Activated naive CD8-positive, alpha-beta T cell treated with anti-CD3 and anti-CD28 coated beads for 36 hours (primary cell): ENCODE data around the gene SETBP1. TPM values are rescaled to one million over a fixed set of nuclear protein-coding genes. Genes with fewer than 3 reads are reported as not detected.

ENCODE experiments used
- DNase-seq: peaks from one replicate; pipeline ENCODE4 v3.0.0; 2021
- H3K27ac Mint-ChIP-seq: one replicate; pipeline ENCODE4 v1.8.0; 2022; ENCODE audit warnings: mild to moderate bottlenecking, moderate library complexity, mixed read lengths
- H3K27me3 Mint-ChIP-seq: one replicate; pipeline ENCODE4 v1.8.0; 2022; ENCODE audit warnings: mild to moderate bottlenecking, mixed read lengths
- H3K36me3 Mint-ChIP-seq: one replicate; pipeline ENCODE4 v1.8.0; 2021; ENCODE audit warnings: mild to moderate bottlenecking, mixed read lengths
- H3K4me1 Mint-ChIP-seq: one replicate; pipeline ENCODE4 v1.8.0; 2021; ENCODE audit warnings: mixed read lengths
- H3K4me3 Mint-ChIP-seq: one replicate; pipeline ENCODE4 v1.8.0; 2022; ENCODE audit warnings: mild to moderate bottlenecking, moderate library complexity, mixed read lengths
- H3K9me3 Mint-ChIP-seq: one replicate; pipeline ENCODE4 v1.8.0; 2022; ENCODE audit warnings: mixed read lengths
- total RNA-seq, 2 experiments: library from RNA; stranded (reverse); gene quantifications; one replicate each; pipeline ENCODE4 v1.2.3, GENCODE V29; 2021

The SETBP1 gene
- 1 to 10 TPM; 3.8 to 3.9 TPM for total RNA-seq

DNA sequence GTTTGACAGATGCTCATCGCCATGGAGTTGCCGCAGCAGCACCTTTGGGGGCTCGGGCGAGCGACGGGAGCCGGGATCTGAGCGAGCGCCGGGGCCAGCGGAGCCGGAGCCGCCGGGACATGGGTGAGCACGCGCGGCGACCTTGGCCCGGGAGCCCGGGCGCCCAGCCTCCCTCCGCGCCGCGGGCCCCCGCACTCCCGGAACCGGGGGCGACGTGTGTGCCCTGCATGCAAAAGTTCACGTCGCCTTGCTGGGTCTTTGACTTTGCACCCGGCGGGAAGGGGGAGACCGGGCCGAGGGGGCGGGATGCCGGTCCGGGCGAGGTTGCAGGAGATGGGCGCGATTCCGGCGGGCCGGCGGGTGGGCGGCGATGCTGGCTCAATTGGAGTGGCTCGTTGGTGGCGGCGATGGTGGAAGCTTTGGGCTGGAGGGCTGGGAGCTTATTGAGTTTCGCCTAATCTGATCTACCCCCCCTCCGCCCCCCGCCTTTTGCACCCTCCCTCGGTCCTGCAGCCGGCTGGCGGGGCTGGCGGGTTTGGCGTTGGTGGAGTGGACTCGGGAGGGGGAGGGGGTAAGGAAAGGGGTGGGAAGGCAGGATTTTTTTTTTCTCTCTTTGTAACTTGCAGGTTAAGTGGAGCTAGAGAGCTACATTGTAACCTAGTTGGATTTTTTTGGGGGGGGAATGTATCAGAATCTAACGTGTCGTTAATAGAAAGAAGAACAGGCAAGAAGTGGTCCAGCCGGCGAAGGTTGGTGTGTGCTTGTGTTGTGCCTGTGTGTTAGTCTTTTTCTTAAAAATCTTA, at the start of gene SETBP1:
Gene SETBP1, plus strand, starts transcription at position 616 of the 803 bp plus-strand sequence. CDS start 20,459 bp downstream, outside the sequence.
- peak; percentile 41 for DNase-seq
- Mint-ChIP-seq H3K4me3 (no peak within 1 kb of the TSS), H3K9me3 (no peaks in the 10 kb centered on the region), H3K27me3 (peaks cover 30% of the 10 kb centered on the region), H3K27ac (peak within 1 kb of the TSS; percentile 45), H3K4me1 (peaks cover 8% of the 10 kb centered on the region), H3K36me3 (no peaks in the 10 kb centered on the region)

DNA sequence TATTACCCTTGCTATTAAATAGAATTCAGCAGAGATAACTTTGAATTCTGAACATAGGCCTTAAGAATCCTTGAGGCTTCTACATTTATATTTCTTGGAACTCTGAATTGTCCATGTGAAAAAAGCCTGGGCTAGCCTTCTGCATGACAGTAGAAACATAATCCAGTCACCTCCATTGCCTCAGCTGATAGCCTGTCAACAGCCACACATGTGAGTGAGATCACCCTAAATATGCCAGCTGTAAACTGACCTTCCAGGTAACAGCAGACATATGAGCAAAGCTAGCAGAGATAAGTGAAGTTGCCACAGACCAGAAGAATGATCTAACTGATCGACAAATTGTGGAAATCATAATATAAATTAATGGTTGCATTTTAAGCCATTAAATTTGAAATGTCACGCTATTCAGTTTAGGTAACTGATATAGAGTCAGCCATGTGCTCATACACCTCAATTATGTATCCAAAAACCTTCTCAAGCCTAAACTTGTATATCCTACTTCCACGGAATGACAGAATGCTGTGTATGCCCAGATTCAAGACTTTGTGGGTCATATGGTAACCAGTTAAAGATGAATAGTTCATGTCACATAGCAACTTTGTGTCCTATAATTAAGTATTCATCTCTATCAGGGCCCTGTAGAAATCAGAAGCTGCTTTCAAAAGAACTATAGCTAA, 48.1 kb upstream of the SETBP1 start:
- H3K27ac Mint-ChIP-seq: no peak overlapping the region
- H3K27me3 Mint-ChIP-seq: peaks cover 4% of the 10 kb centered on the region
- peaks cover 1% of the 10 kb centered on the region for H3K9me3 Mint-ChIP-seq
- H3K36me3 Mint-ChIP-seq: no peaks in the 10 kb centered on the region
- no peak overlapping the region for H3K4me3 Mint-ChIP-seq
- DNase-seq: no peak
- peaks cover 3% of the 10 kb centered on the region for H3K4me1 Mint-ChIP-seq

GRCh38 chr18:44635546-44635945, 45.1 kb upstream of the SETBP1 start:
- Mint-ChIP-seq H3K36me3 (no peaks in the 10 kb centered on the region), H3K4me3 (no peak overlapping the region), H3K27ac (no peak overlapping the region), H3K4me1 (no peaks in the 10 kb centered on the region), H3K27me3 (peaks cover 4% of the 10 kb centered on the region), H3K9me3 (peaks cover 1% of the 10 kb centered on the region)
- DNase-seq: no peak

GRCh38 chr18:44636241-44636640, 44.4 kb upstream of the SETBP1 start:
- no peaks in the 10 kb centered on the region for H3K9me3 Mint-ChIP-seq
- no peaks in the 10 kb centered on the region for H3K36me3 Mint-ChIP-seq
- no peak for DNase-seq
- no peak overlapping the region for H3K4me3 Mint-ChIP-seq
- H3K27me3 Mint-ChIP-seq: no peaks in the 10 kb centered on the region
- no peaks in the 10 kb centered on the region for H3K4me1 Mint-ChIP-seq
- H3K27ac Mint-ChIP-seq: no peak overlapping the region

DNA sequence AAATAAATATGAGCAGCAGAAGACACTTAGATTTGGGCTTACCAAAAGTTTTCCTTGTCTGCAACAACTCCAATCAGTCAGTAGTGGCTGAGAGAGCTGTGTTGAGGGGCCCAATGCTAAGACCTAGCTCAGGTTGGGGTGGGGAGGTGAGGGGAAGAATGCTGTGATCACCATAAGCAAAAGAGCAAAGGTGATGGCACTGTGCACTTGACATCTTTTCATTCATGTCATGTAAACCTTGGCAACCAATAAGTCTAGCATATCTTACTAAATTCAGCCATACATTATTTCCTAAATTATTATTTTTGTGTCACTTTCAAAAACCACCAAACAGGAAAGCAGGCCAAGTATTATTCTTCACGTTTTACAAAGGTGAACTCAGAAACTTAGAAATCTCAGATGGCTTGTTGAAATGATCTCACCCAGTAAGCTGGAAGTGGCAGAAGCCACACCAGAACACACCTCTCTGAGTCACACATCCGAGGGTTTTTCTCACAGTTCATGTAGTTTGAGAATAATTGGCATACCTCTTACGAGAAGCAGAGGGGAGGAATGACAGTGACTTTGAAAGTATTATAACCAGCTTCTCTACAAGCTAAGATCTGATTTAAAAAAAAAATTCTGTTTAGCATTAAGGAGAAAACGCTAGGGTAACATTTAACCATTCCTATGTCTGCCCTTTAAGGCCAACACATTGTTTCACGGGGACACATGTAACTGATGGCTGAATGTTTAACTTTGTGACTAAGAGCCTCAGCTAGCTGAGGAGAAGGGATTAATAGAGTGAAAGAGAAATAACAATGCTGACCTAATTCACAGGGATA, 43.3 kb upstream of the SETBP1 start:
- no peak overlapping the region for H3K4me3 Mint-ChIP-seq

GRCh38 chr18:44638034-44638540, 42.6 kb upstream of the SETBP1 start:
- Mint-ChIP-seq H3K27ac (no peak overlapping the region), H3K27me3 (no peaks in the 10 kb centered on the region)
- DNase-seq: no peak

More for the DNA sequence above, 43.3 kb upstream of the SETBP1 start:
- H3K36me3 Mint-ChIP-seq: no peaks in the 10 kb centered on the region
- no peaks in the 10 kb centered on the region for H3K27me3 Mint-ChIP-seq
- no peak overlapping the region for H3K27ac Mint-ChIP-seq
- no peaks in the 10 kb centered on the region for H3K4me1 Mint-ChIP-seq
- no peaks in the 10 kb centered on the region for H3K9me3 Mint-ChIP-seq
- no peak for DNase-seq

GRCh38 chr18:44638811-44639210, 41.9 kb upstream of the SETBP1 start:
- Mint-ChIP-seq H3K27ac (no peak overlapping the region), H3K4me1 (no peaks in the 10 kb centered on the region), H3K9me3 (no peaks in the 10 kb centered on the region), H3K27me3 (no peaks in the 10 kb centered on the region), H3K36me3 (no peaks in the 10 kb centered on the region), H3K4me3 (no peak overlapping the region)
- DNase-seq: no peak

More at GRCh38 chr18:44638034-44638540, 42.6 kb upstream of the SETBP1 start:
- H3K9me3 Mint-ChIP-seq: no peaks in the 10 kb centered on the region
- H3K36me3 Mint-ChIP-seq: no peaks in the 10 kb centered on the region
- no peak overlapping the region for H3K4me3 Mint-ChIP-seq
- H3K4me1 Mint-ChIP-seq: no peaks in the 10 kb centered on the region

- H3K4me1 Mint-ChIP-seq: no peaks in the 10 kb centered on the region
- H3K36me3 Mint-ChIP-seq: no peaks in the 10 kb centered on the region
- no peaks in the 10 kb centered on the region for H3K27me3 Mint-ChIP-seq
- no peaks in the 10 kb centered on the region for H3K9me3 Mint-ChIP-seq
- no peak for DNase-seq
- H3K4me3 Mint-ChIP-seq: no peak overlapping the region
- H3K27ac Mint-ChIP-seq: no peak overlapping the region
Measured at GRCh38 chr18:44643004-44643403, 37.7 kb upstream of the SETBP1 start.

DNA sequence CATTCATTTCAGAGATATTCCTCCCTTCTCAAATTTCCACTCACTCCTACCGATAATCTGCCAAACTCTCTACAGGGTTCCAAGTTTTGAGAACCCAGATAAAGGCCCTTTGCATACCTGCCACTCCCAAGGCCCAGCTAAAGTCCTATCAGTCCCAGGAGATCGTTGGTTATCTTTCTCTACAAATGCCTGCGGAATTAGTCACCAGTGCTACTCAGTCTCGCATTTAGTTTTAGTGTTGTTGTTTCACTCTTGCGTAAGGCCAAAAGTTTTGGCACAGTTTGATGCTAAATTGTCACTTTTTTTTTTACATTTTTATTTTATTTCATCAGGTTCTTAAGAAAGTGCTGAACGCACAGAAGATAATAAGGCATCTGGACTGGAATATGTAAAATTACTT, 29.2 kb upstream of the SETBP1 start:
- DNase-seq: no peak
- Mint-ChIP-seq H3K36me3 (no peaks in the 10 kb centered on the region), H3K27me3 (no peaks in the 10 kb centered on the region), H3K4me1 (no peaks in the 10 kb centered on the region), H3K27ac (no peak overlapping the region), H3K4me3 (no peak overlapping the region), H3K9me3 (no peaks in the 10 kb centered on the region)

GRCh38 chr18:44651918-44652572, 28.6 kb upstream of the SETBP1 start:
- H3K4me1 Mint-ChIP-seq: no peaks in the 10 kb centered on the region
- H3K4me3 Mint-ChIP-seq: no peak overlapping the region
- no peaks in the 10 kb centered on the region for H3K9me3 Mint-ChIP-seq

GRCh38 chr18:44652722-44653121, 28.0 kb upstream of the SETBP1 start:
- DNase-seq: no peak
- H3K36me3 Mint-ChIP-seq: no peaks in the 10 kb centered on the region
- no peak overlapping the region for H3K4me3 Mint-ChIP-seq
- no peaks in the 10 kb centered on the region for H3K27me3 Mint-ChIP-seq
- no peaks in the 10 kb centered on the region for H3K9me3 Mint-ChIP-seq
- H3K27ac Mint-ChIP-seq: no peak overlapping the region
- H3K4me1 Mint-ChIP-seq: no peaks in the 10 kb centered on the region

More at GRCh38 chr18:44651918-44652572, 28.6 kb upstream of the SETBP1 start:
- no peak for DNase-seq
- Mint-ChIP-seq H3K36me3 (no peaks in the 10 kb centered on the region), H3K27ac (no peak overlapping the region), H3K27me3 (no peaks in the 10 kb centered on the region)

DNA sequence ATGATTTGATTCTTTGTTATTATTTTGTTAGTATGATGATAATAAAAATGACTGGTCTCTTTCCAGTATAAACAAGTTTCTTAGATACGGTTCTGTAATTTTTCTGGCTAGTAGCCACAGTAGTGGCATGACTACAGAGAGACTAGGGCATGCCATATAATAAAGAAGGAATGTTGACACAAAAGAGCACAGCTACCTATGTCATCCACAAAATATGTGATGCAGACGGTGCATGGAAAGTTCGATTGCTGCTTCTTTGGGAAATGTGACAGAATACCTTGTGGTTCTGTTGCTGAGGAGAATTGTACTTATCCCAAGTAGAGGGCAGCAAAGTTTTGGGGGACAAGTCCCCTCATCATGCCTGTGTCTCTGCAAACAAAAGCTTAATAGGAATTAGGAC, 26.1 kb upstream of the SETBP1 start:
- Mint-ChIP-seq H3K27ac (no peak overlapping the region), H3K9me3 (no peaks in the 10 kb centered on the region), H3K4me3 (no peak overlapping the region), H3K27me3 (no peaks in the 10 kb centered on the region), H3K4me1 (no peaks in the 10 kb centered on the region), H3K36me3 (no peaks in the 10 kb centered on the region)
- no peak for DNase-seq

GRCh38 chr18:44655435-44655834, 25.3 kb upstream of the SETBP1 start:
- no peak overlapping the region for H3K27ac Mint-ChIP-seq

GRCh38 chr18:44659771-44660170, 20.9 kb upstream of the SETBP1 start:
- H3K27me3 Mint-ChIP-seq: no peaks in the 10 kb centered on the region
- H3K9me3 Mint-ChIP-seq: no peaks in the 10 kb centered on the region
- no peak overlapping the region for H3K27ac Mint-ChIP-seq
- no peak for DNase-seq
- H3K36me3 Mint-ChIP-seq: no peaks in the 10 kb centered on the region
- H3K4me3 Mint-ChIP-seq: no peak overlapping the region
- H3K4me1 Mint-ChIP-seq: no peaks in the 10 kb centered on the region

More at GRCh38 chr18:44655435-44655834, 25.3 kb upstream of the SETBP1 start:
- no peak for DNase-seq
- no peaks in the 10 kb centered on the region for H3K27me3 Mint-ChIP-seq
- no peaks in the 10 kb centered on the region for H3K36me3 Mint-ChIP-seq
- no peak overlapping the region for H3K4me3 Mint-ChIP-seq
- no peaks in the 10 kb centered on the region for H3K4me1 Mint-ChIP-seq
- H3K9me3 Mint-ChIP-seq: no peaks in the 10 kb centered on the region
